GM19238 (cell line): Measurements from ENCODE around the gene MBD5.

Source experiments
- DNase-seq: peaks from one replicate; pipeline ENCODE4 v3.0.0; 2011; ENCODE audit warnings: low spot score; ENCODE audit not compliant: insufficient read length

The MBD5 gene

DNA sequence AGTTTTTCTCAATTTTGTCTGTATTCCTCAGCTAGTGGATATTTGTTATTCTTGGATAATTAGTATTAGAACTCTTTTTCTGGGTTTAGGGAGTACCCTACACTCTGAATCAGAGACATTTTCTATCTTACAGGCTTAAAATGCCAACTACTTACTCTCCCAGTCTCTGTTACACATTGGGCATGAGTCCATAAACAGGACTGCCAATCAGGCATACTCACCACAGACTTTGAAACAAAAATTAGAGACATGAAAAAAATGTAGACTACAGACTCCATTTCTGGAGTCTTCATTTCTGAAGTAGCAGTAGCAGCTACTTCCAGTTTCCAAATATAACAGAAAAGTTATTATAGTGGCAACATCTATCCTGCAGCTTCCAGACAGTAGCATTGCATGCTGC is 279.7 kb downstream of the MBD5 start:
- DNase-seq, result no peak

DNA sequence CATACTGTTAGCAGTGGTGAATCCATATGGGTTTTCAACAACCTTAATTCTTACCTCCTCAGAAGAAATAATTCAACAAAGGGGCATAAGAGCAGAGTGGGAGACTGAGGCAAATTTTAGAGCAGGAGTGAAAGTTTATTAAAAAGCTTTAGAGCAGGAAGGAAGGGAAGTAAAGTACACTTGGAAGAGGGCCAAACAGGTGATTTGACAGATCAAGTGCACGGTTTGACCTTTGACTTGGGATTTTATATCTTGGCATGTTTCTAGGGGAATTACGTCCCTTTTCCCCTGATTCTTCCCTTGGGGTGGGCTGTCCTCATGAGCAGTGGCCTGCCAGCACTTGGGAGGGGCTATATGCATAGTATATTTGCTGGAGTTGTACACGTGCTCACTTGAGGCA is 280.5 kb downstream of the MBD5 start:
- DNase-seq, result no peak

DNA sequence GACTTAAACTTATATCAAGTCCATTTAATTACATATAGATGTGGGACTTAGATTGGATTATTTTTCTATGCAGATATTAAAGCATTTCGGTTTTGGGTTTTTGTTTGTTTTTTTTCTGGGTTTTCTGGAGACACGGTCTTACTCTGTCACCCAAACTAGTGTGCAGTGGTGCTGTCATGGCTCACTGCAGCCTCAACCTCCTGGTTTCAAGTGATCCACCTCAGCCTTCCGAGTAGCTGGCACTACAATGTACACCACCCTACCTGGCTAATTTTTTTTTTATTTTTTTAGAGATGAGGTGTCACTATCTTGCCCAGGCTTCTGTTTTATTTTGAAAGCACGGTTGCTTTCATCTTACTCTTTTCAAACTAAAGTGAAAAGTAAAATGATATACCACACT is 281.6 kb downstream of the MBD5 start:
- no peak for DNase-seq

DNA sequence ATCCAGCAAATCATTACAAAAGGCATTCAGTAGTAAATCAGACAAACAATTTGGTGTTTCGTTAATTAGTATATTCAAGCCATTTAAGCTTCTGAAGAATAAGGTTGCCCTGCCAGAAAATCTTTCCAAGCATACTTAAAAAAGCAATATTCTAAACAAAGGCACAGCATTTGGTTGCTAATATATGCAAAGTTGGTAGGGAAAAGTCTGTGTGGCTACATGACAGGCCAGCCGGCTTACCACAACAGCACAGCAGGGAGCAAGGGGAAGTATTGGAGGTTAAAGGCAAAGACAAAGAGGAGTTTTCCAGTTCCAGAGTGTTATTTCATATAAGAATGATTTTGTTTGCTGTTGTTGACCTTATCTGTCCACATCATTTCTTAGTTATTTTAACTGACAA is 282.3 kb downstream of the MBD5 start:
- no peak for DNase-seq

DNA sequence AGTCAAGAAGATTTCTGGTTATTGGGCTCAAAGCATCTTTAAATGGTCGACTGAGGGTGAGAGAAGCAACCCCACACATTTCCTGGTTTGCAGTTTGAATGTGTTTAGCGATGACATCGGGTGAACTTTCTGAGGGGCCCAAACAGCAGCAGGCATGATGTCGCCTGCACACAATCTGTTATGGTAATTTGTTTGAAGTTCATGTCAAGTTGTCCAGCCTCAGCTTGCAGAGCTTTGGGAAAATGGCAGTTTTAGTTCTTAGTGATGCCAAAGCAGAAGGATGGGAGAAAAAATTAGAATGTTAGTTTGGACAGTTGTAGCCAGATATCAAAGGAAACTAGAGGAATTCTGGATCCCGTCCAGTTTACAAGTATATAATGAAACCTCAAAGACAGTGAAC is 284.6 kb downstream of the MBD5 start:
- DNase-seq, result no peak

DNA sequence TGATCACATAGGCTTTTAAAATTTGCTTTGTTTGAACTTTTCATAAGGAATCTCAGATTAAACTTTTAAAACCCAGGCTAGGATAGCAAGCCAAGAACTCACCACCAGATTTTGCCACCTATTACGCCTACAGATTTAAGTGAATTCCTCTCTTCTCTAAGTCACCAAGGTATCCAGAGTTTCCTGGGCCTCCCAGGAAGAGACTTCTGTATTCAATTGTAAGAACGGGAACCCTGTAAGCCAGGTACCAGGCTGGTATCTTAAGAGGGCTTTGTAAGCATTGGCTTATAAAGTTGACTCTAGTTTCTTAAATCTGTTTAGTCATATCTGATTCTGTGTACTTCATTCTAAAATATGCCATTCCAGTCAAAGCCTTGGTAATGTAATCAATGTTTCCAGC is 285.1 kb downstream of the MBD5 start:
- no peak for DNase-seq

DNA sequence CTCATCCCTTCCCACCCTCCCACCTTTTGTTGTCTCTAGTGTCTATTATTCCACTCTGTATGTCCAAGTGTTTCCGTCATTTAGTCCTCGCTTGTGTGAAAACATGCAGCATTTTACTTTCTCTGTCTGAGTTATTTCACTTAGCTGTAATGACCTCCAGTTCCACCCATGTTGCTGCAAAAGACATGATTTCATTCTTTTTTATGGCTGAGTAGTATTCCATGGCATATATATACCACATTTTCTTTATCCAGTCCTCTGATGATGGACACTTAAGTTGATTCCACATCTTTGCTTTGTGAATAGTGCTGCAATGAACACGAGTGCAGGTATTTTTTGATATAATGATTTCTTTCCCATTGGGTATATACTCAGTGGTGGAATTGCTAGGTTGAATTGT is 296.7 kb downstream of the MBD5 start:
- no peak for DNase-seq

DNA sequence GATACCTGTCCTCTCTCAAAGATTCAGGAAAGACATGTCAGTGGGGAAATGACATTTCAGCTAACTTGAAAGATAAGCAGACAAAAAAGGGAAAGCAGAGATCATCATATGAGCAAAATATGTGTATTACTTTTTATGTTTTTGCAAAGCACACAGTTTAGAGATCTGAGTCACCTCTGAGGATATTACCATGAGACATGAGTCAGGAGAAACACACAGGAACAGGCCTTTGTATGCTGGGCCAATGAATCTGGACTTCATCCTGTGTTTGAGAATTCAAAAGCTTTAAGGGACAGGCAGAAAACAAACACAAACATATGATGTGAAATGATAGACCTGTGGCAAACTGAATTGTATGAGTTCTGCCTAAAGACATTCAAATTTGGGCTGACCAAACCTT is 317.6 kb downstream of the MBD5 start:
- no peak for DNase-seq

DNA sequence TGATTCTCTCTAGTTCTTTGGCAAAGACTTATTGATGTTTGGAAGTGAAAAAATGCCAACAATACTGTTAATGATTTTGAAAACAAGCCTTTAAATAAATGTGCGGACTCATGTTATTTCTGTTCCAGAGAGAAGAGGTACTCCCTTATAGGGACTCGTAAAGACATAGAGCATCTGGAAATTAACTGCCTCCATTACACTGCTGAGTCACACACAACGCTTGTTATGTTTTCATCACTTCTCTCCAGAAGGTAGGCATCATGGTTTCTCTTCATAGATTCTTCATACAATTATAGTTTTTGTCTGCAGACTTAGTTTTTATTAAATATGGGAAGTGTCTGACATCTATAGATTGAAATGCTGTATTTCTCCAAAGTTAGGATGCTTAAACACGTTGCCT is 321.2 kb downstream of the MBD5 start:
- DNase-seq, result no peak

DNA sequence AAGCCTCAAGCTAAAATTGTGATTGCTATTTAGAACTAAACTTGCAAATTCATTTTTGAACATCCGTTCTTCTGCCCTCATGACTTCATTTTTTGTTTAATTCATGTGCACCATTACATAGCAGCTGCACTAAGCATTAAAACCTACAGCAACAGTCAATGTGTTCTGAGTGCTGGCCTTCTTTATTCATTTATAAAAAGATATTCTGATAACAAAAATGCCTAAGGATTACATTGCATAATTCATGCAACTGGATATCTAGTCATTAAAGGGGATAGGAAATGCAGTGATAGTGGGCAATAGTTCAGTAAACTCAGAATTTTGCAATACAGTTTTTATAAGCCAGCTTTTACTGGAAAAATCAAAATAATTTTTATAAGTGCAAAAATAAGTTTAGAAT is 329.3 kb downstream of the MBD5 start:
- no peak for DNase-seq

DNA sequence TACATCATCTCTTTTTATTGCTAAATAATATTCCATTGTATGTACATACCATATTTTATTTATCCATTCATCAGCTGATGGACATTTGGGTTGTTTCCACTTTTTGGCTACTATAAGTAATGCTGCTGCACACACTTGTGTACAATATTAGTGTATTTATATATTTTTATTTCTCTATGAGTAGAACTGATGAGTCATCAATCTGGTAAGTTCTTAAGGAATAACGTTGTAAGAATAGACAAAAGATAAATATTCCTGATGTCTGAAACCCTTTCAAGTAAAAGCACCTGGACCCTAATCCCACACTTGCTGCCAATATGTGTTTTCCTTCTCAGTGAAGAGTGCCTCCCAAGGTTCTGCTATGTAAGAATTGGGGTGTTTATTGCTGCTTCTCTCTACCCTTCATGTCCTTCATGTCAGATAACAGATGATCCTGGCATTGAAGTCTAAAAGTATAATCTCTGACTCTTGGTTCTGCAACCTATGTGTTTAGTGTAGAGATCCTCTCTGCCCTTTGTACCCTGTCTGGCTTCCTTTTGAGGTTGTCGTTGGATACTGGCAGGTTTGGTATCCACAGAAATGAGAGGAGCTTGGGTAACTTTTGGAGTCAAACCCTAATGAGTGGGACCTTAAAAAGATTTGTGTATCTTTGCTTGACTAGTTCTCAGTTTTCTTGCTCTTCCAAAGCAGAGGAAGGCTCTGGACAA is 330.7 kb downstream of the MBD5 start:
- no peak for DNase-seq

DNA sequence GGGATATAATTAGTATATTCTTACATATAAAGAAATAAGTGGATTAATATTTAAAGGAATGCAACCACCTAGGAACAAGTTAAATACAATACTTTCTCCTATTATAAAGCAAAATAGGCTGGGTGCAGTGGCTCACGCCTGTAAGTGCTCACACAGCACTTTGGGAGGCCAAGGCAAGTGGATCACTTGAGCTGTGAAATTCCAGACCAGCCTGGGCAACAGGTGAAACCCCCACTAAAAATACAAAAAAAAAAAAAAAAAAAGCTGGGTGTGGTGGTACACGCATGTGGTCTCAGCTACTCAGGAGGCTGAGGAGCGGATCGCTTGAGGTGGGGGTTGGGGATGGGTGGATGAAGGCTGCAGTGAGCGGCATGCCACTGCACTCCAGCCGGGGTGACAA is 337.5 kb downstream of the MBD5 start:
- no peak for DNase-seq

DNA sequence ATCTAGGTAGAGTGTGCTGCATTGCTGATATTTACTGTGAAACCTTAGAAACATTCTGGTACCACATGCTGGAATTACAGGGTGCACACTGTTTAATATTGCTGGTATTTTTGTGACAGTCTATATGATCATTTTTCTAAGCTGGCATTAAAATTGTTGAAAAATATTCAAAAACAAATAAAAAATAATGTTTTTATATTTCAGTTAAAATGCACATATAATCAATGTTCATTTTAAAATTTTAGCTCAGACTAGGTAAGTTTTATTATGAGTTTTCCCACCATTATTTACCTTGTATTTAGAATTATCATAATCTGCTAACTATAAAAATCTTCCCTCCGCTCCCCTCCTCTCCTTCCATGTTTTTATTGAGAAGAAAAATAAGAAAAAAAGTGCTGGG is 339.8 kb downstream of the MBD5 start:
- no peak for DNase-seq

DNA sequence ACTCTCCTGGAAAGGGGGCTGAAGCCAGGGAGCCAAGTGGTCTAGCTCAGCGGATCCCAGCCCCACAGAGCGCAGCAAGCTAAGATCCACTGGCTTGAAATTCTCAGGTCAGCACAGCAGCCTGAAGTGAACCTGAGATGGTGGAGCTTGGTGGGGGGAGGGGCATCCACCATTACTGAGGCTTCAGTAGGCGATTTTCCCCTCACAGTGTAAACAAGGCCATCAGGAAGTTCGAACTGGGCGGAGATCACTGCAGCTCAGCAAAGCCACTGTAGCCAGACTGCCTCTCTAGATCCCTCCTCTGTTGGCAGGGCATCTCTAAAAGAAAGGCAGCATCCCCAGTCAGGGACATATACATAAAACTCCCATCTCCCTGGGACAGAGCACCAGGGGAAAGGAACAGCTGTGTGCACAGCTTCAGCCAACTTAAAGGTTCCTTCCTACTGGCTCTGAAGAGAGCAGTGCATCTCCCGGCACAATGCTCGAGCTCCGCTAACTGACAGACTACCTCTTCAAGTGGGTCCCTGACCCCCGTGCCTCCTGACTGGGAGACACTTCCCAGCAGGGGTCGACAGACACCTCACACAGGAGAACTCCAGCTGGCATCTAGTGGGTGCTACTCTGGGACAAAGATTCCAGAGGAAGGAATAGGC is 341.4 kb downstream of the MBD5 start:
- DNase-seq, result no peak

DNA sequence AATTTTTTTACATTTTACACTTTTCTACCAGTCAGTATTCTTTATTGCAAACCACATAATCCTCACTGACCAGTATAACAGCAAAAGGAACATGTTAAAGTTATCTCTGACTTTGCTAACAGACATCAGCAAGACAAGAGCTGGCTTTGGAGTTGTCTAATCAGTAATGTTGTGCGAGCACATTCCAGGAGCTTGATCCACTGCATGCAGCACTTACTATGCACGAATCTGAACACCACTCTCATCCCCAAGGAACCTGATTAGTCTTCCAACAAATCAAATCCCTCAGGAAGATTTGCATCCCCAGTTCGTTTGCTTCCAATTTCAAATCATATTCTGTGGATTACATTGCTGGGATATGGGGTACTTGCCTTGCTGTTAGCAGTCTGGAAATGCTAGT is 354.3 kb downstream of the MBD5 start:
- DNase-seq, result no peak

DNA sequence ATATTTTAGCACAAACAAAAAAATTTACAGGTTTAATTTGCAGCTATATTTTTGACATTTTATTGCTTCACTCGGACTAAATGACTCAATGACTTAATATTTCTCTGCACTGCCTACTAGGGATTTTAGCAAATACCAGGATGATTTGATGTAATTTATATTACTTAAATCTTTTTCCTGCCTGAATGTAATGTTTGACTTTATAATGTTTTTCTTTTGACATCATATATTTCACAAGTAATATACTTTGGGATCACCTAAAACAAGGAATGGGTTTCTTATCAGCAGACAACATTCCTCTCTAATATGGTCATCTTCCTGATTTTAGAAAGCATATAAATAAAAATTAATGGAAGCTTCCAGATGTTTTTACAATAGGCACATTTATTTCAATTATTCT is 370.4 kb downstream of the MBD5 start:
- no peak for DNase-seq

DNA sequence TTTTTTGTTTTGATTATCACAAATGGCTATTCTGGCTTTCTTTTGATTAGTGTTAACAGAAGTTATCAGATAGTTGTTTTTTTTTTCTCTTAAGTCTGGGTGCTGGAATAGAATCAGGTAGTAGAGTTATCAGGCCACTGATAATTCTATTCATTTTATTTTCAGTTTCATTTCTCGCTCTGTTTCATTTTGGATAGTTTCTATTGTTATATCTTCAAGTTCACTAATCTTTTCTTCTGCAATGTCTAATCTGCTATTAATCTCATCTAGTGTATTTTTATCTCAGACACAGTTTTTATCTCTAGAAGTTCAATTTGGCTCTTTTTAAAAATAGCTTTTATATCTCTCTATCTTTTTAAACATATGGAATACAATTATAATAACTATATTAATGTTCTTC is 381.9 kb downstream of the MBD5 start:
- DNase-seq, result no peak

DNA sequence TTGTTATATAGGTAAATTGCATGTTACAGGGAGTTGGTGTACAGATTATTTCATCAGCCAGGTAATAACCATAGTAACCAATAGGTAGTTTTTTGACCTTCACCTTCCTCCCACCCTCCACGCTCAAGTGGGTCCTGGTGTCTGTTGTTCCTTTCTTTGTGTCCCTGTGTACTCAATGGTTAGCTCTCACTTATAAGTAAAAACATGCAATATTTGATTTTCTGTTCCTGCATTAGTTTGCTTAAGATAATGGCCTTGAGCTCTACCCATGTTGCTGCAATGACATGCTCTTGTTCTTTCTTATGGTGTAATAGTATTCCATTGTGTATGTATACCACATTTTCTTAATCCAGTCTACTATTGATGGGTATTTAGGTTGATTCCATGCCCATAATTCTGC is 390.0 kb downstream of the MBD5 start:
- DNase-seq, result no peak

DNA sequence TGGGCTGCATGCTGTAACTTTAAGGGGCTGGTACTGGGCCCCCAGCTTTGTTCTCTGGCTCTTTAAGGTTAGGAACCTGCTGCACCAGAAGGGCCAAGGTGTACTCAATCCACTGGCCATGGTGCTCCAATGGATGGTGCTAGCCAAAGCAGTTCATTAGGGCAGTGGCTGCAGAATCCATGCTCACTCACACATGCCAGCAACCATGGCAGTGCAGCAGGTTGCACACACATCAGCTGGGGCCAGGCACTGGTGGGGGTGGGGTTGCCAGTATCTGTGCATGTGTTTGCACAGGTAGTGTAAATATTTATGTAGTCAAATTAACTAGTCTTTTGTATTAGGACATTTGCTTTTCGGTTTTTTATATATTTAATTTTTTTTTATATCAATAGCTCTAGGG is 395.4 kb downstream of the MBD5 start:
- no peak for DNase-seq

DNA sequence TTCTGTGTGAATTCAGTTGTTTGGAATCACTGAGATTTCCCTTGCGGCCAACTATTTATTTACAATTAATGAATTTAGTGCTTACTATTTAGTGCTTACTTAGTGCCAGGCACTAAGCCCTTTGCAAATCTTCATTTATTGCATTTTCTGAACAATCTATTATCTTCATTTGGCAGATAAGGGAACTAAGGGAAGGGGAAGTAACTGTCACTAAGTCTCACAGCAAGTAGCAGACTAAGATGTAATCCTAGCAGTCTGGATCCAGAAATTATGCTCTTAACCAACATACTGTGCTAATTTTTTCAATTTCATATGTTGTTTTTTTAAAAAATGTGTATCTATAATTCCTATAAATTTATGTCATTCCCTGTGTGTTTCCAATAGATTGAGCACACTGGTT is 409.2 kb downstream of the MBD5 start:
- DNase-seq, result no peak

DNA sequence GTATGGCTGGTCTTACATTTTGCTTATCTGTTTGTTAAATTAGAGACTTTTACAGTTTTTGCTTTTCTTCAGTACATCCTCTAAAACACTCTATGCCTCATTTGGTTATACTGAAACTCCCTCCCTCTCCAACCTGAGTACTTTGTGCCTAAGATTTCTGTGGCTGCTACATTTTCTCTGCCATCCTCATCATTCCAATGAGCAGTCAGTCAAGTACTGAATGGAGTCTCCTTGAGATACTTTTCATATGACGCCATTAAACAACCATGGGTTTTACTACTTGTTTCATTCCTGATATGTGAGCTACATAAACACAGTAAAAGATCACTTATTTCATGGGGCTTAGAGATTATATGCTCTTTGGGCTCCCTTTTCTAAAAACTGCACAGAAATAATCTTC is 427.0 kb downstream of the MBD5 start:
- DNase-seq, result no peak

DNA sequence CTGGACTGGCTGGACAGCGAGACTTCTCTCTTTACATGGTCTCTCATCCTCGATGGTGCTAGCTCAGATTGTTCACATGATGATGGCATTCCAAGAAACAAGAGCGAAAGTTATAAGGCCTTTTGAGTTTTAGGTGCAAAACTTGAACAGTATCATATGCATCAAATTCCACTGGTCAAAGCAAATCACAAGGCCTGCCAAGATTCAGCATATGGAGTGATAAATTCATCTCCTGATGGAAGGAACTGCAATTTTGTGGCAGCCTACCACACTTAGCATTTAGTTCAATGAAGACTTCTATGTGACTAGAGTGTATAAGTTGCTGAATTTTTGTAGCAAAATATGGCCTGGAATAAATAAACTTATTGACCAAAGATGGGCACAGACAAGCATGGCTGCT is 429.6 kb downstream of the MBD5 start:
- no peak for DNase-seq

DNA sequence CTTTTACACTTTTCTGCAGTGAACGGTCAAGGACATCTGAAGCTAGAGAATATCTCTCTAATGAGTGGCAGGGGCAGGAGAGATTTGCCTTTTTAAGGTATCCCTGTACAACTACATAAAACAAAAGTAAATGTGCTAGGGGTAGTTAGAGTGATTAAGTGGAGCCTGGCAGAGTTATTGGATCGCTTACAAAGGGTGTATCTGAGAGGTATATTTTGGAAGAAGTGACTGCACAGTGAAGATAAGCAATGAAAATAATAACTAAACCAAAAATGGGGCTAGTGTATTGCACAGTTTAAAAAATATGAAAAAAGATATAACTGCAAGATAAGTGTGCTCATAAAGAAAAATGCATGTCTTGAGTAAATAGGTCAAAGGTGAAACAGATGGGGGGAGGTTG is 430.2 kb downstream of the MBD5 start:
- no peak for DNase-seq

DNA sequence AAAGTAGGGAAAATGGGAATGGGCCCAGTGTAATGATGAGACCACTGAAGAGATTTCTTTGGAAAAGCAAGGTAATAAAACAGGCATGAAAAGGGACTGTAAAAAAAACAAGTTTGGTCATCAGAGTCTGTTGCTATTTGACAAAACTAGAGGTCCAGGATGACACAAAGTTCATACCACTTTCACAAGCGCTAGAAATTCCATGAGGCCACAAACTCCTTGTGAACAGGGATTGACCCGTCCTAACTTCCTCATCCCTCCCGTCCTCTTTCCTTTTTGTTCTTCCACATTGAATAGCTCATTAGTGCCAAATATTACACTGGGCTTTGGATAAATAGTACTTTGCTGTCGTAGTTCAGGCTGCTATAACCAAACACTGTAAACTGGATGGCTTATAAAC is 434.9 kb downstream of the MBD5 start:
- DNase-seq, result no peak
